HG03060 (cell line): ENCODE data around the gene SAMD15.
"Not testable (repeated sequence)": the region's sequence is repeated elsewhere in the genome, so short reads cannot be mapped to it uniquely, and the experiment has no call there.

ENCODE experiments used
- ATAC-seq: cut with Tn5 transposase; IDR thresholded peaks from one replicate; pipeline ENCODE4 v1.9.1; 2021; ENCODE audit warnings: low read depth, moderate number of reproducible peaks; ENCODE audit not compliant: unreplicated experiment

SAMD15 gene

DNA sequence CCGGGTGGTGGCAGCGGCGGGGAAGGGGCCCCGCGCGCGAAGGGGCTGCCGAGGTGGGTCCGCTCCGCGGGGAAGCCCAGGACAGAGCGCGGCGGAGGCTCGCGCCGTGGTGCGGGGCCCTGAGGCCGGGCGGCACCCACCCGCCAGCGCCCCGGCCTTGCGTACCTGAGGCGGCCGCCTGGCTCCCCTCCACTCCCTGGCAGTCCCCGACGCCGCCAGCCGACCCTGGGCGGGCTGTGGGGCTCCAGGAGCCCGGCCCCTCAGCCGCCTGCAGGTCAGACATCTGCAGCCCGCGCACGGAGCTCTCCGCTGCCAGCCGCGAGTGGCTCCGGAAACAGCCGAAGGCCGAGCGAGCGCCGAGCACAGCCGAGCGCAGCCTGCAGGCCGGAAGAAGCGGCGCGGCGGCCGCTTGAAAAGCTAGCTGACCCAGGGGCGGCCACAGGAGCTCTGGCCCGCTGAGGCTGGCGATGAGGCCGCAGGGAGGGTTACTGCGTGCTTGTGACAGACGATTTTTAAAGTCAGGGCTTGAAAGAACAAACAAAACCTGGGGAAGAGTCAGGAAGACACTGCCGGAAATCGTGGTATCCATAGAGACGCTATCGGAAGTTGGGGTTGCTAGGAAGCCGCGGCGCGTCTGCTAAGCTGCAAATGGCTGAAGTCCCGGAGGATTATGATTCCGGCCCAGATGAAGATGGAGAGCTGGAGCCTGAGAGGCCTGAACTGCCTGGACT lies at the start of gene SAMD15, which contains the start of gene TMED8:
SAMD15 (plus strand) TSS at position 609 of the 731 bp plus-strand sequence; CDS start at position 649, 40 bp downstream.
TMED8 (minus strand) TSS at position 324 of the 731 bp plus-strand sequence; CDS start at position 283, 41 bp downstream.
- peak; percentile 46 for ATAC-seq

DNA sequence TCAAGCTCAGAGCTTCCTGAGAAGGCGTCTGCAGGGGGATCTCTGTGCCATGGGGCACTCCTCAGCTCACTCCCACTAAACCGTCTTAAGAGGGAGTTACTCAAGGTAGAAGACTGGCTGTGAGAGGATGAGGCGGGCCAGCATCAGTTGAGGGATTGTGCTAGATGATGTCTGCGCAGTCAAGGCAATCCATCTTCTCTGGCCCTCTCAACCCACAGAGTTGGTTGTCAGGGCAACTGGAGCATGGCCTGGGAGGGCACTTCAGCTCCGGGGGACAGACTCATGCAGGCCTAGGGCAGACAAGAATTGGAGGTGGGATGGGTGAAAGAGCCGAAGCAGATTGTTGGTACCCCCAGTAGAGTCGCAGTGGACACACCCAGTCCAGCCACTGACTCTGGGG lies 47.3 kb upstream of the SAMD15 start:
- no peak for ATAC-seq

DNA sequence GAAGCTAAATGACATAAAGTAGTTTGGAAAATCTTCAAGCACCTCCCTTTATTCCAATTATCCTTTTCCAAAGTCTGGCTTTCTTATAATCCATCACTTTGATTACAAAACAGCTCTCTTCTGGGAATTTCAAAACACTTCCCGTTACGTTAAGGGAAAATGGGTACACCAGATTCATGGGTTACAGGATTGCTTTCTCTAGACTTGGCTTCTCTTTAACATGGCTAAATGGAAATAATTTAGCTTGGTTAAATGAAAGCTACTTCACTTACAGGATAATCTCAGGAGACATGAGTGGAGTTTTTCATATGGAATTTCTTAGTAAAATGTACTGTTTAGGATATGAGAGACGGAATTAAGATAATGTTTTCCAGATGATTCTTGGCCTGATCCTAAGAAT lies 41.6 kb upstream of the SAMD15 start:
- no peak for ATAC-seq

DNA sequence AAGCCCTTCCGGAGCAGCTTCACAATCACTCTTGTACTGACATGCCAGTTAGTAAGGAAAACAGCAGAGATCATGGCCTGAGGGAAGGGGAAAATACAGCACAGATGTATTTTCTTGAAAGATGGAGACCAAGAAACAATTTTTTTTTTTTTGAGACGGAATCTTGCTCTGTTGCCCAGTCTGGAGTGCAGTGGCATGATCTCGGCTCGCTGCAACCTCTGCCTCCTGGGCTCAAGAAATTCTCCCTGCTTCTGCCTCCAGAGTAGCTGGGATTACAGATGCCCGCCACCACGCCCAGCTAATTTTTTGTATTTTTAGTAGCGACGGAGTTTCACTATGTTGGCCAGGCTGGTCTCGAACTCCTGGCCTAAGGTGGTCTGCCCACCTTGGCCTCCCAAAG lies 39.9 kb upstream of the SAMD15 start:
- not testable (repeated sequence) for ATAC-seq

DNA sequence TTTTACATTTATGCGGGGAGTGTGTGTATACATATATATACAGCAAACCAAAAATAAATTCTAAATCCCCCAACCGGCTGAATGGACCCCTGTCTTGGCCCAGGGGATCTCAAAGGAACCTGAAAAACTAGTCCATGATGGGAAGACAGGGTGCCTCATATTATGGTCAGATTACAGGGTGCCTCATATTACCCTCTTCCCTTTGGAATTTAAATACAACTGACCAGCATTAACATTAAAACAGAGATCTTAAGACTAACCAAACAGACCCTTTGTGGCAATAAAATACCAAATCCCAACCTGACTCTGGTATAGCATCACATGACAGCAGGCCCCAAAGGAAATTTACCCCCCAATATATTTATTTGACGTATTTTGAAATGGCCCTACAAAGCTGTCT lies 39.3 kb upstream of the SAMD15 start:
- no peak for ATAC-seq

DNA sequence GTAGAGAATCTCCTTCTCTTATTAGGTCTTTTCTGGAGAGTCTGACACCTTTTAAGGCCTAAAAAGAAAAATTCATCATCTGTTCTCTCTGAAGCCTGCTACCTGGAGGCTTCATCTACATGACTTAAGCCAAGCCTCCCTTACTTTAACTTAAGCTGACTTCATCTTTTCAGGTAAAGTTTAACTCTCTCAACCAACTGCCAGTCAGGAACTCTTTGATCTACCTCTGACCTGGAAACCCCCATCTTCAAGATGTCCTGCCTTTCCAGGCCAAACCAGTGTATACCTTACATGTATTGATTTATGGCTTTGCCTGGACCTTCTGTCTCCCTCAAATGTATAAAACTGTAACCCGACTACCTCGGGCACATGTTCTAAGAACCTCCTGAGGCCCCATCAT lies 38.9 kb upstream of the SAMD15 start:
- no peak for ATAC-seq

DNA sequence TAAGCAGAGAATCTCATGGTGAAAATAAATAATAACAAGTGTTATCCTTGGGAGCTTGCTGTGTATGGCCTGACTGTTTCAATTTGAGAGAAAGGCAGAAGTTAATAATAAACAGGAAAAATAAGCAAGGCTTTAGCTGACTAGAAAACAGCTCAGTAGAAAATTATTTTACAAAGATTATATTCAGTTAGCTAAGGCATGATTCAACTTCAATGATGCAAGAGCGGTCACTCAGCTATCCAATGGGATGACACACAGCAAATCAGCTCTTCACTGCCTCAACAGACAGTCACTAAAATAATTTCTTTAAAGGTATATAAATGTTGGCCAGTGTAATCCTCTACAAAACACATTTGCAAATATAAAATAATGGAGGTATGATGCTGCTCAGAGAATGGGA lies 37.8 kb upstream of the SAMD15 start:
- no peak for ATAC-seq

DNA sequence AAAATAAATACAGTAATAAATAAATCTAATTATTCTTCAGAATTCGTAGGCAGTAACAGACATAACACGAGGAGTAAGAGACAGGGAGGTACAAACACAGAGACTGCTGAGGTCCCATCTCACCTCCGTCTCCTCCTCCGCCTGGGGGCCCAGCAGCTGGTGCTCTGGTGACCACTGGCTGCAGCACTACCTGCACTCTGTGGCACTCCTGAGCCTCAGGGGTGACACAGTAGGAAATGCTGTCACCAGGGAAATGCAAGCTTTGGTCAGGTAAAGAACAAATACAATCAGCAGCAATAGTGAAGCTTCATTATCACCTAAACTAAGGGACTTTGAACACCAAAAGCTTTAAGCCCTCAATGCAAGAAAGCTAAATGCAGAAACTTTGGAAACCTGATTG lies 36.8 kb upstream of the SAMD15 start:
- ATAC-seq: no peak

DNA sequence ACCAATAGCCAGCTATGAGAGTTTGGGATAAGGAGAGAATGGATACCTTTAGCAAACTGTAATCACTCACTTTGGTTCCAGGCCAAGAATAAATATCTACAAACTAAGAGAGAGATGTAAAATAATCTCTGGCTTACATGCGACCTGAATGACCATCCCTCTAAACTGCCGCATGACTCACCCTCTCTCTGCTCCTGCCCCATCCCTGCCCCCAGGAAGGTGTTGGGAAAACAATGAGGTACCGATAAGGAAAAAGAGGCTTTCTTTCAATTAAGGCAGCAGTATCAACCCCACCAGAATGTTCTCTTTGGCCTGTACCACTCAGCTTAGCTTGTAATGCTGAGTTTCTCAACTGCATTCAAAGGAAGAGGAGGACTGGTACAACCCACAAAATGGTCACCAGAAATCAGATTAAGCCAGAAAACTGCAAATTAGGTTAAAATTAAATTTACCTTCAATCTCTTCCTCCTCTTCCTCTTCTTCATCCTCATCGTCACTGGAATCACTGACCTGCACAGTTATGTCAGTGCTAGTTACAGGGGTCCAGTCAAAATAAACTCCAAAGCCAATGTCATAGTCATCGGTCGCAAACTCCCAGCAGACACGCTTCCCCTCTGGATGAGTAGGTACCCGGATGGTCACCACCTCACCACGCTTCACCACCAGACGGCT lies 34.3 kb upstream of the SAMD15 start:
- ATAC-seq: no peak

DNA sequence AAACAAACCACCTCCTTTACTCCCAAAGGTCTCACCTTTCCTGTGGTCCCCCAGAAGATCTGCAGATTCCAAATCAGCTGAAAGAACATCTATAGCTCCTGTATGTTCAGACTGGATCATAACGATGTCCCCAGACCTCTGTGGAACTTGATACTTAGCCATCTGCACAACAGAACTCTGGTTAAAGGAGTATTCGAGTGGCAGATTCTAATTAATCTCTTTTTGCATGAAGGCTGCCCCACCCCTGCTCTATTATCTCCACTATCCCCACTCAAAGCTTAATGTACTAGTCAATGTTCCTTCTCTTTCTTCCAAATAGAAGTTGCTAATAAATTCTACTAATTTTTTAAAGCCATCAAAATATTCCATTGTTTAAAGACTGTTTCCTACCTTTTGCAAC lies 33.5 kb upstream of the SAMD15 start:
- no peak for ATAC-seq

DNA sequence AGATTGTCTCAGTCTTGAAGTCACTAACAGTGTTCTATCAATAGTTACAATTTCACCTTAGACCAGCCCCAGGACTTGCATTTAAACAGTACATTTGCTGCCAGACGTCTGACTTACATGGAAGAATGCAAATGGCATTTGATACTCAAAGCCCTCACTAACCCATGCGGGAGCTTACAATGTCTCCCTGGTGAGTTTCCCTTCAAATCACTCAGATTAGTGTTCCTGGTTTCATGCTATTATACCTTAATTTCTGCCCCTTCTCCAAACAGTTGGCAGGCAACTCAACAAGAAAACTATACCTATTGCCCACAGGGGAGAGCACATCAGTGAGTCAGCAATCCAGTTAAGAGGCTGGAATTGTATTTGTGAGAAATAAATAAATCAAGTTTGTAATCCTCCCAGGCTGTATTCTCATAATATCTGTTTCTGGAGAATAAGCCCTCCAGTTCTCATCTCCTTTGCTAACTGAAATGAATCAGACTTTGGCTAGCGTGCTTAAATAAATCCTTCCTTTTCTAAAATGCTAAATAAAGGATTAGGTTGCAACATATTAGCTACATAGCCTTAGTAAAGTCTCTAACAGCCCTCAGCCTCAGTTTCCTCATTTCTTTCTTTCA lies 32.7 kb upstream of the SAMD15 start:
- no peak for ATAC-seq

DNA sequence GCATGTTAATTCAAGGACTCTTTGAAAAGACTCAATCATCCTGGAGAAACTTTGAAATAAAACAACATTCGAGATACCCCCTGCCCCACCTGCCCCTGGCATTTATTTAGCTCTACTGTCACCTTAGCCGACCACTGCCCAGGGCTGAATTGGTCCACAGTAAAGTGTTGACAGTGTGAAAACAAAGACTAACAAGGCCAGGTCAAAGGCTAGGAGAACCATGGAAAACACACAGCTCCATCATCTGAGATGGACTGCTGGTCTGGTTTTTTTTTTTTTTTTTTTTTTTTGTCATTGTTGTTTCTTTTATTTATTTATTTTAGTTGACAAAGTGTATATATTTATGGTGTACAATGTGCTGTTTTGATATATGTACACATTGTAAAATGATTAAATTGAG lies 30.7 kb upstream of the SAMD15 start:
- ATAC-seq: no peak

DNA sequence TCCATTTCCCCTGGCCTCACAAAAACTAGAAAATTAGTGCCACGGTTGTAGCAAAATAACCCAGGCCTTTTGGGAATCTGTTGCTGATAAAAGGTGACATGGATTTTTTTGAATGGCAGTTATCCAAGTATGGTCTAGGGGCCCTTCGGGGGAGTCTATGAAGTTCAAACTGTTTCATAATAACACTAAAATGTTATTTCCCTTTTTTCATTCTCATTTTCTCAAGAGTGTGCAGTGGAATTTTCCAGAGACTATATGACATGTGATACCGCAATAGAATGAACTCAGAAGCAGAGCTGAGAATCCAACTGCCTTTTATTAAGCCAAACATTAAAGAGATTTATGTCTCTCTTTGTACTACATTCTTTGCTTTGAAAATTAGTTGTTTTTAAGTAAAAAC lies 29.4 kb upstream of the SAMD15 start:
- no peak for ATAC-seq

DNA sequence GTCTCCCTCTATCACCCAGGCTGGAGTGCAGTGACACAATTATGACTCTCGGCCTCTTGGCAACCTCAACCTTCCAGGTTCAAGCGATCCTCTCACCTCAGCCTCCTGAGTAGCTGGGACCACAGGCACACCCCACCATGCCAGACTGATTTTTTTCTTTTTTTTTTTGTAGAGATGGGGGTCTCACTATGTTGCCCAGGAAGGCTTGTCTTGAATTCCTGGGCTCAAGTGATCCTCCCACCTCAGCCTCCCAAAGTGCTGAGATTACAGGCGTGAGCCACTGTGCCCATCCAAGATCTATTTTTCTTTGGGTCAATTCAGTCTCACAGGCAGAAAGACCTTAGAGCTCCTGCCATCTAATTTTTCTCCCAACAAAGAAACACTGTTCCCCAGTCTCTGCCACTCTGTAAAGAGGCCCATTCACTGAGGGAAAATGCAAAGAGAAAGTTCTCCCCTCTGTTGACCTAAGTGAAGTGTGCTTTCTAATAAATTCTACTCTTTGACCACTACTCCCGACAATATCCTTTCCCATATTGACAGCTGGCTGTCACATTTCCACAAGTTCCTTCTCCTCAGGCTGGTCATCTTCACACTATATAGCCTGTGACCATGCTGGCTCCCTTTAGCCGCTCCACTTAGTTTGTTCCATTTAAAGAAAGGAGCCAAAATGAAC lies 23.6 kb upstream of the SAMD15 start:
- ATAC-seq: no peak

DNA sequence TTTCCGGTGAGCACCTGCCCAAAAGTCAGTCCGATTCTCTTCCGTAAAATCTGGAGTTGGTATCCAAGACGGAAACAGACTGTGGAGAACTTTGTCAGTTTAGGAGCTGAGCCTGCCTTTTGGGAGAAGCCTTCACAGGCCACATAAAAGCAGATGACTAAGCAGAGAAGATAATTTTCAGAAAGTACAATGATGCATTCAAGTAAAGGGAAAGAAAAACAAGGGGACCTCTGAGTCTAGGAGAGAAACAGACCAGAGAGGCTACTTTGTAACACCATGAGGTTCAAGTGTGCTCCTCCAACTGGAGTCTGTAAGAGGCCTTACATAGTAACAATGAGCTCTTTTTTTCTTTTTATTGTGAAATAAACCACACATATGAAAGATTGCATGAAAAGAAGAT lies 21.4 kb upstream of the SAMD15 start:
- no peak for ATAC-seq

DNA sequence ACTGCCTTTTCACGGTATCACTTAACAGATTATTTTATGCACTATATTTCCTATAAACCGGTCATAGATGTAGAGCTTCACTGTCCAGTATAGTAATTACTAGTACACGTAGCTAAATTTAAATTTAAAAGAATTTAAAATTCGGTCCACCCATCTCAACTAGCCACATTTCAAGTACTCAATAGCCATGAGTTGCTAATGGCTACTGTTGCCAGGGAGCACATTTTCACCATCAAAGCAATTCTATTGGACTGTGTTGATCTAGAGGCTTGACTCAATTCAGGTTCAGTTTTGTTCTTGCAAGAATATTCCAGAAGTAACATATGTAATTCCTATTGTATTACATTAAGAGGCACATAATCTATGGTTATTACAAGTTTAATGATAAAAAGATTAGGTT lies 20.3 kb upstream of the SAMD15 start:
- no peak for ATAC-seq

DNA sequence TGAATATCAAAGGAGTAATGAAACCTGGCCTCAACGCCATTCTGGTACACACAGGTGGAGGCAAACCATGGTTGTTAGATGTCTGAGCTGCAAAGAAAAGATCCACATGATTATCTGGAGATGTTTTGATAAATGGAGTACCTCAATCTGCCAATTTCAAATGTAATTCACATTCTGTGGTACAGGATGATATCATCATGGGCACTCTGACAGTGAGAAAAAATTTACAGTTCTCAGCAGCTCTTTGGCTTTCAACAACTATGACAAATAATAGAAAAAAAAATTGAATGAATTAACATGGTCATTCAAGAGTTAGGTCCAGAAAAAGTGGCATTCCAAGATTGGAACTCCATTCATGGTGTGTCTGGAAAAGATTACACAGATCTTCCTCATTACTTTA lies 17.6 kb upstream of the SAMD15 start:
- no peak for ATAC-seq

DNA sequence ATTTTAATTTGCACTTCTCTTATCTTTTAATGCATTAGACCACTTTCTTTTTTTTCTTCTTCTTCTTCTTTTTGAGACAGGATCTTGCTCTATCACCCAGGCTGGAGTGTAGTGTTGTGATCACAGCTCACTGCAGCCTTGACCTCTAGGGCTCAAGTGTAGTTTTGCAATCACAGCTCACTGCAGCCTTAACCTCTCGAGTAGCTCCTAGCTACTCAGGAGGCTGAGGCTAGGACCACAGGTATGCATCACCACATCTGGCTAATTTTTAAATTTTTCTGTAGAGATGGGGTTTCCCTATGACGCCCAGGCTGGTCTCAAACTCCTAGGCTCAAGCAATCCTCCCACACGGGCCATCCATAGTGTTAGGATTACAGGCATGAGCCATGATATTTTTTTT lies 13.0 kb upstream of the SAMD15 start:
- ATAC-seq: no peak

DNA sequence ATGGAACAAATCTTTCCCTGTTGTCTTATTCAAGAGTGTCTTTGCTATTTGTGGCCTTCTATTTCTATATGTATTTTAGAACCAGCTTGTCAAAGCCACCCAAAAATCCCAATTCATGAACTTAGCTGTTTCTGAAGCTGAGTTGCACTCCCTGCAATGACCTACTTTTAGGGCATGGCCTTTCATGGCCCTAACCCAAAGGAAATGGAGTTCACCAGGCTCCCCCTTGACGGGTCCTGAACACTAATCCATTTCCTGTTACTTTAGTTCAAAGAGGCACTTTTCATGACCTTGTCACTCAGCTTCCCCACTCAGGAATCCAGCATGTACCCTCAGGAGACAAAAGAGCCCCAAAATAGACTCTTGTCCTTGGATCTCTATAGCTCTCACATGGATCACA lies 7.9 kb upstream of the SAMD15 start:
- ATAC-seq: no peak

DNA sequence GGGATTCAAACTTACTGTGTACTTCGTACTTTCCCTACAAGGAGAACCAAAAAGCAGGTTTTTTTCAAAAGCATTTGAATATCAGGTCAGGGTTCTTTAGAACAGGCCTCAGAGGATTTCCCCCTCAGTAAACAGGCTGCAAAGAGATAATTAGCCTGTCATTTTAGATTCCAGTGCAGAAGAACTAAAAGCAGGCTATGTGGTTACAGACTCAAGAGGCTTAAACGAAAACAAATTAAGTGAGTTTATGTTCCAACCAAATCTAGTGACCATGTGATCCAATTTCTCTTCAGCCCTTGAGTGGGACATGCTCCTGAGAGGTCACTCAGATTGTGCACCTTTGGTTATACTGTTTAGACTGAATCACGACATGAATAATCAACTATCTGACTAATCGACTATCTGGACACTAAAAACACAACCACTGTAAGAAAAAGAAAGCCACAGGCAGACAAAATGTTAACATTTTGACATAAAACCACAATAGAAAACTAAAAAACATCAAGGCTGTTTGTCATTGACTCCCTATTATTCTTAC lies 4.8 kb upstream of the SAMD15 start:
- no peak for ATAC-seq
